ENCODE data around the gene CD151. TPM values are rescaled to one million over a fixed set of nuclear protein-coding genes. Genes with fewer than 3 reads are reported as not detected.
A peak's percentile ranks its signal among the peaks of the same experiment; 100 is the strongest.

Gene CD151
- total RNA-seq = 101 and 108 TPM in 2 replicates
- long read RNA-seq = 0 reads

GRCh38 chr11:832529-833113 lies at the start of gene CD151:
Gene CD151 (plus strand): TSS chr11:832952. CDS start chr11:836070, 3,118 bp downstream.
- no peak within 1 kb of the TSS for H3K27ac Mint-ChIP-seq (ENCODE audit: unreplicated experiment)
- peaks cover 26% of the 10 kb centered on the region for H3K4me1 Mint-ChIP-seq
- no peaks in the 10 kb centered on the region for H3K36me3 Mint-ChIP-seq (ENCODE audit: low read depth)
- DNase-seq (ENCODE audit: low read depth, low spot score) = no peak
- no peaks in the 10 kb centered on the region for H3K9me3 Mint-ChIP-seq
- no peak for TF ChIP-seq CTCF (conservative IDR thresholded peaks at IDR 0.05)
- H3K4me3 Mint-ChIP-seq = peak within 1 kb of the TSS; percentile 83
- peaks cover 50% of the 10 kb centered on the region for H3K27me3 Mint-ChIP-seq (ENCODE audit: low read depth)

GRCh38 chr11:783581-784015 lies 49.2 kb upstream of the CD151 start:
- Mint-ChIP-seq H3K4me1 (peaks cover 15% of the 10 kb centered on the region), H3K27ac (ENCODE audit: unreplicated experiment) (no peak overlapping the region), H3K4me3 (peak overlapping the region; percentile 70), H3K9me3 (no peaks in the 10 kb centered on the region), H3K36me3 (ENCODE audit: low read depth) (no peaks in the 10 kb centered on the region), H3K27me3 (ENCODE audit: low read depth) (peaks cover 6% of the 10 kb centered on the region)
- DNase-seq (ENCODE audit: low read depth, low spot score) = peak; percentile 77
- TF ChIP-seq CTCF (conservative IDR thresholded peaks at IDR 0.05) = peak; percentile 84

- peaks cover 6% of the 10 kb centered on the region for H3K27me3 Mint-ChIP-seq (ENCODE audit: low read depth)
- peak overlapping the region; percentile 68 for H3K4me3 Mint-ChIP-seq
- no peaks in the 10 kb centered on the region for H3K9me3 Mint-ChIP-seq
- H3K27ac Mint-ChIP-seq (ENCODE audit: unreplicated experiment) = no peak overlapping the region
- no peak for DNase-seq (ENCODE audit: low read depth, low spot score)
- H3K36me3 Mint-ChIP-seq (ENCODE audit: low read depth) = no peaks in the 10 kb centered on the region
- peaks cover 8% of the 10 kb centered on the region for H3K4me1 Mint-ChIP-seq
- TF ChIP-seq CTCF (conservative IDR thresholded peaks at IDR 0.05) = no peak
Measured at GRCh38 chr11:786235-787083, 46.3 kb upstream of the CD151 start.

- H3K4me1 Mint-ChIP-seq = peaks cover 8% of the 10 kb centered on the region
- no peaks in the 10 kb centered on the region for H3K9me3 Mint-ChIP-seq
- peaks cover 6% of the 10 kb centered on the region for H3K27me3 Mint-ChIP-seq (ENCODE audit: low read depth)
- no peak for DNase-seq (ENCODE audit: low read depth, low spot score)
- no peaks in the 10 kb centered on the region for H3K36me3 Mint-ChIP-seq (ENCODE audit: low read depth)
- no peak overlapping the region for H3K27ac Mint-ChIP-seq (ENCODE audit: unreplicated experiment)
- no peak overlapping the region for H3K4me3 Mint-ChIP-seq
- no peak for TF ChIP-seq CTCF (conservative IDR thresholded peaks at IDR 0.05)
Measured at GRCh38 chr11:787084-787675, 45.6 kb upstream of the CD151 start.

- Mint-ChIP-seq H3K27me3 (ENCODE audit: low read depth) (peaks cover 6% of the 10 kb centered on the region), H3K36me3 (ENCODE audit: low read depth) (no peaks in the 10 kb centered on the region), H3K27ac (ENCODE audit: unreplicated experiment) (no peak overlapping the region), H3K9me3 (no peaks in the 10 kb centered on the region), H3K4me3 (no peak overlapping the region), H3K4me1 (peaks cover 8% of the 10 kb centered on the region)
- TF ChIP-seq CTCF (conservative IDR thresholded peaks at IDR 0.05) = peak; percentile 19
- DNase-seq (ENCODE audit: low read depth, low spot score) = no peak
Measured at GRCh38 chr11:788009-788640, 44.6 kb upstream of the CD151 start.

Data from neural crest cell (in vitro differentiated cells).